ENCODE measurements around the gene ZSCAN4.
A peak's percentile ranks its signal among the peaks of the same experiment; 100 is the strongest.

The ZSCAN4 gene, protein sequence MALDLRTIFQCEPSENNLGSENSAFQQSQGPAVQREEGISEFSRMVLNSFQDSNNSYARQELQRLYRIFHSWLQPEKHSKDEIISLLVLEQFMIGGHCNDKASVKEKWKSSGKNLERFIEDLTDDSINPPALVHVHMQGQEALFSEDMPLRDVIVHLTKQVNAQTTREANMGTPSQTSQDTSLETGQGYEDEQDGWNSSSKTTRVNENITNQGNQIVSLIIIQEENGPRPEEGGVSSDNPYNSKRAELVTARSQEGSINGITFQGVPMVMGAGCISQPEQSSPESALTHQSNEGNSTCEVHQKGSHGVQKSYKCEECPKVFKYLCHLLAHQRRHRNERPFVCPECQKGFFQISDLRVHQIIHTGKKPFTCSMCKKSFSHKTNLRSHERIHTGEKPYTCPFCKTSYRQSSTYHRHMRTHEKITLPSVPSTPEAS

DNA sequence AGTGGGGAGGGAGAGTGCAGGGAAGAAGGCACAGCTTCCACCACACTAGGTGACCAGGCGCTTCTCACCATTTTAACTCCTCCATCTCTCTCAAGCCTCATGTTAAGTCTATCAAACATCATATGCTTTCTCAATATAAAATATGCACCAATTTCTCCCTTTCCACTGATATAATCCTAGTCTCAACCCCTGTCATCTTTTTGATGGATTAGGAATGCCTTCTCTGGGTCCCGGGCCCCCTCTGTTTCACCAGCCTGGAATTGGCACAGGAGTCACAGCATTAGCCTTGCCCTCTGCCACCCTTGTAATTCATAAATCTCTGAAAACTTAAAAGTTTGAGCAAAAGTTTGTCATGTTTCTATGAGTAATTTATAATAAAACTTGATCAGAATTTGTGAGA is at the start of gene ZSCAN4:
ZSCAN4 (plus strand) TSS at position 301 of the 400 bp plus-strand sequence. CDS start 7,211 bp downstream, outside the sequence.
- no peak for DNase-seq

DNA sequence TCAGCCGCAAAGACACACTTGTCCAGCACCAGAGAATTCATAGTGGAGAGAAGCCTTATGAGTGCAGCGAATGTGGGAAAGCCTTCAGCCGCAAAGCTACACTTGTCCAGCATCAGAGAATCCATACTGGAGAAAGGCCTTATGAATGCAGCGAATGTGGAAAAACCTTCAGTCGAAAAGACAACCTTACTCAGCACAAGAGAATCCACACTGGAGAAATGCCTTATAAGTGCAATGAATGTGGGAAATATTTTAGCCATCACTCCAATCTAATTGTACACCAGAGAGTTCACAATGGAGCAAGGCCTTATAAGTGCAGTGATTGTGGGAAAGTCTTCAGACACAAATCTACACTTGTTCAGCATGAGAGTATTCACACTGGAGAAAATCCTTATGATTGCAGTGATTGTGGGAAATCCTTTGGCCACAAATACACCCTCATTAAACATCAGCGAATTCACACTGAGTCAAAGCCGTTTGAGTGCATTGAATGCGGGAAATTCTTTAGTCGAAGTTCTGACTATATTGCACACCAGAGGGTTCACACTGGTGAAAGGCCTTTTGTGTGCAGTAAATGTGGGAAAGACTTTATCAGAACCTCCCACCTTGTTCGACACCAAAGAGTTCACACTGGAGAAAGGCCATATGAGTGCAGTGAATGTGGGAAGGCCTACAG is 47.9 kb upstream of the ZSCAN4 start:
- no peak for DNase-seq

DNA sequence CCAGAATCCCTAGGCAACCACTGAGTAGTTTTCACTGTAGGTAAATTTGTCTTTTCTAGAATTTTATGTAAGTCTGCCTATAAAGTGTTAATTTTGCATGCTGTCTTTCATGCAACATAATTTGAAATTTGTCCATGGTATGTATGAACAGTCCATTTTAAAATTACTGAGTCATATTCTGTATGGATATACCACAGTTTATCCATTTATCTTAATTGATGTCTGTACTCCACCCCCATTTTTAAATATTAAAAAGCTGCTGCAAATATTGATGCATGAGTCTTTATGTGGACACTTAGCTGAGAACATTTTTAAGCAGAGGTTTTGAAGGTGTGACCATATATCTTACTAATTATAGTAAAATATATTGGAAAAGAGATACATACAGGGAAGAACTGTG is 45.6 kb upstream of the ZSCAN4 start:
- DNase-seq = no peak

DNA sequence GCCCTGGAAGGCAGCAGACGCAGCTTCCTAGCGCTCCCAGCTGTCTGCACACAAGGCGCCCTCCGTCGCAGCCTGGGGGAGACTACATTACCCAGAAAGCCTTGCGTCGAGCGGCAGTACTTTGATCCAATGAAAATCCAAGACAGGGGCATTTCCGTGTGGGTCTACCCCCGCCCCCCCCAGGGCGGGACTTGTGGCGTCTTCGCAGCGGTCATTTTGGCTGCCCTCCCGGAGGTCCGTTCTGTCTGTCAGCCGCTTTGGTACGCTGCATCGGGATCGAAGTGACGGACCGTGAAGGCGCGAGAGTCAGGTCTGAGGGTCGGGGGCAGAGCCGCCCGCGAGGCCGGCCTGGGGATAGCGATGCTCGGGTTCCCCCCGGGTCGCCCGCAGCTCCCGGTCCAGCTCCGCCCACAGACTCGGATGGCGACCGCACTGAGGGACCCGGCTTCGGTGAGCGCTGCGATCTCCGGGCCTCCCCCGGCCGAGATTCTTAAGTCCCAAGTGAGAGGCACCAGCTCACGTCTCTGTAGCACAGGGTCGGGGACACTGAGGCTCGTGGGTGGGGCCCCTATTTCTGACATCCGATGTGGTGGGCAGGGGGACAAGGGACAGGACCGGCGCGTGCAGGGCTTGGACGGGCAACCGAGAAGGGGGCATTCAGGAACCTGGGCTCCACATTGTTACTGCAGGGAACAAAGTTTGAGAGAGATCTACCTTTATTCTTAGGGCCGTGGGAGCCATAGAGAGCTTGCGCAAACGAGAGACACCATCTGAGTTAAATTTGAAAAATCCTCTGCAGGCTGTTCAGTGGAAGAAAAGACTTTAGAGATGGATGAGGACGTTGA is 35.5 kb upstream of the ZSCAN4 start, which contains the start of gene ZNF211:
ZNF211 (plus strand) TSS at position 182 of the 845 bp plus-strand sequence; CDS start at position 361, 179 bp downstream.
- peak; percentile 94 for DNase-seq

DNA sequence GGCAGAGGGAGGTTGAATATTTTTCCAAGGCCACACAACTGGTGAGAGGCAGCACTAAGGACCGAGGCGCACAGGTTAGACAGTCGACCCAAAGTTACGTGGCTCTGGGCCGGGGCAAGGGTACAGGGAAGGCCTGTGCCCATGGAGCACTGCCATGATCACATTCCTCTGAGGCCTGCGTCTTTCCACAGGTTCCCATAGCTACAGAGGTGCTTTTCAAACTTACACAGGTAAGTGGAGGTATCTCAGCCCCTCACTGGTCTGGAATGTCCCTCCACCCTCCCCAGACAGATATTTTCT is 35.0 kb upstream of the ZSCAN4 start:
- no peak for DNase-seq

DNA sequence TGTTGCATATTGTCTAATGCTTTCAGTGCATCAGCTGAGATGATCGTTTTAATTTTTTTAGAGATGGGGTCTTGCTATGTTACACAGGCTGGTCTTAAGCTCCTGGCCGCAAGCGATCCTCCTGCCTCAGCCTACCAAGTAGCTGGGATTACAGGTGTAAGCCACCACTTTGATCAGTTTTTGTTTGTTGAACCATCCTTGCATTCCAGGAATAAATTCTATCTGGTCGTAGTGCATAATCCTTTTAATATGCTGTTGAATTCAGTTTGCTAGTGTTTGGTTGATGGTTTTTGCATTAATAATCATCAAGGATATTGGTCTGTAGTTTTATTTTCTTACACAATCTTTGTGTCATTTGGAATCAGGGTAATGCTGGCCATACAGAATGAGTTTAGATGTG is 31.4 kb upstream of the ZSCAN4 start:
- no peak for DNase-seq

DNA sequence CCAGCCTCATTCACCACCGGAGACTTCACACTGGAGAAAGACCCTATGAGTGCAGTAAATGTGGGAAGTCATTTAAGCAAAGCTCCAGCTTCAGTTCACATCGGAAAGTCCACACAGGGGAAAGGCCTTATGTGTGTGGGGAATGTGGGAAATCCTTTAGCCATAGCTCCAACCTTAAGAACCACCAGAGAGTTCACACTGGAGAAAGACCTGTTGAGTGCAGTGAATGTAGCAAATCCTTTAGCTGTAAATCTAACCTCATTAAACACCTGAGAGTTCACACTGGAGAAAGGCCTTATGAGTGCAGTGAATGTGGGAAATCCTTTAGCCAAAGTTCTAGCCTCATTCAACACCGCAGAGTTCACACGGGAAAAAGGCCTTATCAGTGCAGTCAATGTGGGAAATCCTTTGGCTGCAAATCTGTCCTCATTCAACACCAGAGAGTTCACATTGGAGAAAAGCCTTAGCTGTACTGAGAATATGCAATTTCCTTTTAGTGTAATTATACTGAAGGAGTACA is 27.0 kb upstream of the ZSCAN4 start:
- DNase-seq = no peak

DNA sequence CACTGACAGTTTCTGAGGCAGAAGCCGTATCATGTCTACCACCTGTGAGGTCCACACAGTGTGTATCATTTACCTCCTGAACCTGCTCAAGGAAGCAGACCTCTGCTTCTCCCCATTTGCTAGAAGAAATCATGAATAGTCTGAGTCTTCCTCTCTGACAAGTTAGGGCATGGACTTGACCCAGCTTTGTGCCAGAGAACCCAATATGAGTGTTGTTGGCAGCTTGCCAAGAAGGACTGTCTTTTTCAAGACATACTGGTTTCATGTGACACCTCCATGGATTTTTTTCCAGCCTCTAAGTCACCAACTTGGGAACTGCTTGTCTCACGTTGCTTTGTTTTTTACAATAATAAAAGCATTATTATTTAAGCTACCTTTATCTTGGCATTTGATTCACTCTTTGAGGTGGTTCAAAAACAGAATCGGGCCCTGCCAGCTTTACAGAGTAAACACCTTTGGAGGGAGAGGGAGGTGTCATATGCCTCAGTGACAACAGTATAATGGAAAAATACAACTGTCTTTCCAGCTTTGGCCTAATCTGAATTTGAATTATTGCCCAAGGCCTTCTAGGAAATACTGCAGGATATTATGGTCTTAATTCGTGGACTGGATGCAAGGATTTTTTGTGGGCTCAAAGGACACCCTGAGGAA is 26.2 kb upstream of the ZSCAN4 start:
- no peak for DNase-seq

DNA sequence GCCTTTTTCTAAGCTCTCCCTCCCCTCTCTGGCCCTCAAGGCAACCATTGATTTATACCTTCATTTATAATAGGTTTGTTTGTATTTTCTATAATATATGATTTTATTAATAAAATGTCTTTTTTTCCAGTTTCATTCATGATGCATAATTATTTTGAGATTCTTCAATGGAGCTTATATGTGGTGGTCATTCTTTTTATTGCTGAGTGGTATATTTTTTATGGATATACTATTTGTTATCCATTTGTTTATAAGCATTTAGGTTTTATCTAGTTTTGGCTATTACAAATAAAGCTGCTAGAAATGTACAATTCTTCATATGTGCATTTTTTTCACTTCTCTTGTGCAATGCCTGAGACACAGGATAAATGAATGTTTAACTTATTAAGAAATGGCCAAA is 25.0 kb upstream of the ZSCAN4 start:
- DNase-seq = no peak

DNA sequence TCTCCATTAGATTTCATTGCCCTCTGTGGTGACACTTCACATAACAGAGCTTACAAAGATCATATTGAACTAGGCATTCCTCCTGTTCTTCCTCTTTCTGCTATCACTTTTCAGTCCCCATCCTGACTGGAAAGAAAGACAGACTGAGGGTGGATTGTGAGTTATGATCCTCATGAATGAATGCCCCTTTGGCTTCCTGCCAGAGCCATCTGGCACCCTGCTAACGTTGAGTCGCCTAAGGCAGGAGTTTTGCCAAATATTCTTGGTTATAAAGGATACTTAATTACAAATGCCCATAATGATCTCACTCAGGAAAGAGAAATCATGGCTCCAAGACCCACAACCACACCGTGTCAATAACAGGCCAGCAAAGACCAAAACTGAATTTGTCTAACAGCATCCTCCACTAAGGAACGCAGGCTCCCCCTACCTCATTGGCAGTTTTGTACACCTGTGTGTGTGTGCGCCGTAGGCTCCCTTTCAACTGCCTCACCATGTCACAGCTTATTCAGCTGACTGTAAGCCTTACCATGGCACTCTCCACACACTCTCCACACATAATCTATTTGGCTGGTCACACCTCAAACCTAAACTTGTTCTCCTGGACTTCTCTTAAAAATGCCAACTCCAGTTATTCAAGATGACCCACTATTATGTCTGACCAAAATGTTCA is 20.3 kb upstream of the ZSCAN4 start:
- no peak for DNase-seq

DNA sequence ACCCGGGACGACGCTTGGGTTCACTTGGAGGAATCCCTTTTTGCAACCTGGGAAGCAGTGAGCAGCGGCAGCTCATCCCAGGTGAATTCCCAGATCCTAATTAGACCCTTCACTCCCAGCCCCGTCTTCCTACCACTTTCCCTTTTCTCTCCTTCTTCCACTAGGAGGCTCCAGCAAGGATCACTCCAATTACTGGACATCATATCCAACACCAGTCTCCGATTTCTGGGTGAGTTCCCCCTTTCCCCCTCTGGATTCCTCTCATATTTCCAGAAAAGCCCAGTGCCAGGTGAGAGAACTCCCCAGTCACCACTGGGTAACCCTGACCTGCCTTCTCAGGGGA is 17.1 kb upstream of the ZSCAN4 start:
- no peak for DNase-seq

DNA sequence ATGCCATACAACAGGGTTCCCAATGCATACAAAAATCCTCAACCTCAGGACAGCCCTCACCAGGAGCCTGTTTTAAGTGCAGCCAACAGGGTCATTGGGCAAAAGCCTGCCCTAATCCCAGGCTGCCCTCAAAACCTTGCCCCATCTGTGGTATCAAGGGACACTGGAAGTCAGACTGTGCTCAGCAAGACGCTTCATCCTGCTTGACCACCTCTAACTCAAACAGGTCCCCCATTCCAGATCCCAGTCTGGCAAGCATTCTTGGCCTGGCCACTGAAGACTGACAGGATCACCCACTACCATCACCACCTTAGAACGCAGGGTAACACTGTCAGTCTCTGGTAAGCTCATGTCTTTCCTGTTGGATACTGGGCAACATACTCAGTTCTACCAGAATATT is 15.0 kb upstream of the ZSCAN4 start:
- DNase-seq = no peak

DNA sequence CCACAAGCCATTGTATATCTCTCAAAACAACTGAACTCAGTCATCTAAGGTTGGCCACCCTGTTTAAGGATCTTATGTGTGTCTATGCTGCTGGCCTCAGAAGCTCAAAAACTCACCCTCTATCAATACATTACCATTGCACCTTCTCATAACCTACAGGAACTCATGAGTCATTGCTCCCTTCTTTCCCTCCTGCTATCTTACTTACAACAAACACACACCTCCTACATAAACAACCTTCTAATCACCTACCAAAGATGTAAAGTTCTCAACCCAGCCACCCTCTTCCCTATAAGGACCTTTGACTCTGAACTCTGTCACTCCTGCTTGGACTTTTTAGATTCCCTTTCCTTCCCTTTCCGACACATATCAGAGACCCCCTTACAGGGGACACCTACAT is 13.3 kb upstream of the ZSCAN4 start:
- no peak for DNase-seq

DNA sequence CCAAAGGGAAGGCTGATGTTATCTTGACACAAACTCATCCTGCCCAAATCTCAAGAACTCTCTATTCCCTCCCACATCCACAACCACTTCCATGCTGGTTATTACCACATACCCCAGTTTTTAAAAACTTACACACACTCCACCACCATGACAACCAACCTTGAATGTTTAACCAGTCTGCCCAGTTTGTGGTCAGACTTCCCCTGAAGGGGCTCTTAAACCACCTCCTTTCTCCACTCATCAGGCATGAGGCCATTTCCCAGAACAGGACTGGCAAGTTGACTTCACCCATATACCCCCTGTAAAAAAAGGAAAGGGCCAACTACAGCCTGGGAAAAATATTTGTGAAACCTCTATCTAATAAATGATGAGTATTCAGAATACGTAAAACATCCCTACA is 12.4 kb upstream of the ZSCAN4 start:
- no peak for DNase-seq

DNA sequence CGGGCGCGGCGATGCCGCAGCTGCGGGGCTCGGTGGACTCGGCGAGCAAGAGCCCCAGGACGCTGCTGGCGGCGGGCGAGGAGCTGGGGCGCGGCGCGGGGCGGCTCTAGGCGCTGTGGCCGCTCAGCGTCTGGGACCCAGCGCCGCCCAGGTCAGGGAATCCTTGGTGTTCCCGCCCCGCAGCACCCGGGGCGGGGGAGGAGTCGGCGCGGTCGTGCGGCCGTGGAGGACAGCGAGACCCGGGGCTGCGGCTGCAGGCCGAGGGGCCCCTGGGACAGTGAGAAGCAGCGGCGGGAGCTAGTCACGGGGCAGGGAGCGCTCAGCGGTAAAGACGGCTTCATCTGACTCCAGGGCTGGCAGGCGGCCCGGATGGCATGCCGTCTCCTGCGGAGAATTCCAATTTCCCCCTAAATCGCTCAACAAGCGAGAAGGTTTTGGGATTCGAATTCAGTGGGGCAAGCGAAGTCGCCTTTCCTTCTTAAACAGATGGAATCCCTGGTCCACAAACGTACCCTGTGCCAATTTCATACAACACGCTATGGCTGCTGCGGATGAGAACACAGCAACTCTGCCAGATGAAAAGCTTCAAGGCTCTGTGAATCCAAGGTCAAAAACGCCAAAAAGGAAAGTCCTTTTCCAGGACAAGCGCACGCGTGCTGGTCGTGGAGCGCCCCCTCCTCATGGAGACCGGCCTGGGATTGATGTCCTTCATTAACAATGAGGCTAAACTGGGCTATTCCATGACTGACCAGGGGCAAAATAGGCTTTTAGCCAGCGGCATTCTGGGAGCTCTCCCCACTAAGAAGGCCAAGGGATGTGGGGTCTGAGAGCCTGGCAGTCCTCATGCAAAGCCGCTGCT is 4.2 kb upstream of the ZSCAN4 start:
- peak; percentile 78 for DNase-seq

DNA sequence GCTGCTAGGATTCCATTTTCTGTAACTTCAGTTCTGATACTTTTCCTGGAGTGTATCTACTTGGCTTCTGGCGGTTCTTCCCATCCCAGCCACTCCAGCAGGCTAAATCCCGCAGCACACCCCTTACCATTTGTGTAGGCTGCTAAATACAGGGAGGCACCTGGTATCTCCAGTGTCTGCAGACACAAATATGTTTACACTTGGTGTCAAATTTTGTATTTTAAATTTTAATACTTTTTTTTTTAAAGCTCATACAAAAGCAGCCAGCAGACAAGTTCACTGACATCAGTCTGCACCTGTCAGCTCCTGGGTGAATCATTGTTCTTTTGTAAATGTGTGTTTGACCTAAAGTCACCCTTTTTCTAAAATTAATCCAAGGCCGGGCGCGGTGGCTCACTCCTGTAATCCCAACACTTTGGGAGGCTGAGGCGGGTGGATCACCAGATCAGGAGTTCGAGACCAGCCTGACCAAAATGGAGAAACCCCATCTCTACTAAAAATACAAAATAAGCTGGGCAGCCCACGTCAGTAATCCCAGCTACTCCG is 3.4 kb upstream of the ZSCAN4 start:
- DNase-seq = no peak

DNA sequence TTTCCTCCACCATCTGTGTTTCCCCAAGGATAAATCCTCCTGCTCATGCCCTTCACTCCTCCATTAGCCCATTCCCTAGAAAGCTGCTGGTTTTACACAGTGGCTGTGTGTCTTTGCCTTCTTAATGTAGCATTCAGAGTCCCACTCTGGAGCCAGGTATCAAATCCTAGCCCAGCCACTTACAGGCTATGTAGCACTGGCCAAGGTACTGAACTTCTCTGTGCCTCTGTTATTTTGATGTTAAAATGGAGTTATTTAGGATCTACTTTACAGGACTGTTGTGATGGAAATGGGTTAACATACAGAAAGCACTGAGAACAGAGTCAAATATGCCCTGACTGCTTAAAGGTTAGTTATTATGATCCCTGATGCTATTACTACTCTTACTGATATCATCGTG is 1.5 kb upstream of the ZSCAN4 start:
- DNase-seq = no peak

DNA sequence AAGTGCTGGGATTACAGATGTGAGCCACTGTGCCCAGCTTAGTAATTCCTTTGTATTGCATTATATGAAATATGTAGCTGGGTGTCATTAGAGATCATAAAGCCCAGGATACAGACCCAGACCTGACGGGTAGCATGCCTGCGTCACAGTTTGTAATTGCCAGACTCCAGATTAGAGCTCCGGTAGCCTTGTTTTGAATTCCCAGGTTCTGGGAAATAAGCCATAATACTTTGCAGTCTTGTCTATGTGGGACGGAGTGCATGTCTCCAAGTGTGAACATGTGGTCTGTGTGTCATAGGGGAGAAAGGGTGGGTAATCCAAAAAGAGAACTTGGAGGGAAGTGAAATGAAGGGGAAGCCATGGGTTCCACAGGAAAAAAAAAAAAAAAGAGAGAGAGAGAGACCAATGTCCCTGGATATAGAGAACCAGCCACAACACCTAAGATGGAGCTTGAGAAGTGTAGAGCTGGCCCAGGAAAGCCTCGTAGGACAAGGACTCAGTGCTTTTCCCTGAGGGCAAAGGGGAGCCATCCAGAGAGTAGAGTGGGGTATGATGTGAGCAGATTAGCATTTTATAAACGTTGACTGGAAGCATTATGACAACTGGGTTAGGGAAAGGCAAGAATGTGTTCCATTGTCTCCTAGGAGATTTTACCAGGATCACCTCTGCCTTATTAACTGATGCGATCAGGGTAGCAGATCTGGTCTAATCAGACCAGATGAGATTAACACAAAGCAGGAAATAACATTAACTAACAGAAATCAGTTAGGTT is 2.6 kb downstream of the ZSCAN4 start:
- DNase-seq = no peak

DNA sequence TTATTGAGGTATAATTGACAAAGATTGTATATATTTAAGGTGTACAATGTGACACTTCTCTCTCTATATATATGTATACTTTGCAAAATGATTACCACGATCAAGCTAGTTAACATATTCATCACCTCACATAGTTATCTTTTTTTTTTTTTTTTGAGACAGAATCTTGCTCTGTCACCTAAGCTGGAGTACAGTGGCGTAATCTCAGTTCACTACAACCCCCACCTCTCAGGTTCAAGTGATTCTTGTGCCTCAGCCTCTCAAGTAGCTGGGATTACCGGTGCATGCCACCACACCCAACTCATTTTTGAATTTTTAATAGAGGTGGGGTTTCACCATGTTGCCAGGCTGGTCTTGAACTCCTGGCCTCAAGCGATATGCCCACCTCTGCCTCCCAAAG is 3.7 kb downstream of the ZSCAN4 start:
- no peak for DNase-seq

DNA sequence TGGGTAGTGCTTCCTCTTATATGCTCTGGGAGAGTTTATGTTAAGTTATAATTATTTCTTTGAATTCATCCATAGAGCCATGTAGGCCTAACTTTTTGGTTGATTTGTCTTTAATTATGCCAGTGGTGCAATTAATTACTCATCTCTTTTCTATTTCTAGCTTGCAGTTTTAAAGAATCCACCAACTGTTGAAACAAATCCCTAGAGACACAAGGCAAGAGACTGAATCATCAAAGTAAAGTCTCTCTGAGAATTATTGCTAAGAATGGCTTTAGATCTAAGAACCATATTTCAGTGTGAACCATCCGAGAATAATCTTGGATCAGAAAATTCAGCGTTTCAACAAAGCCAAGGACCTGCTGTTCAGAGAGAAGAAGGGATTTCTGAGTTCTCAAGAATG is 7.1 kb downstream of the ZSCAN4 start:
- DNase-seq = no peak

Measured in right forelimb (tissue), 1 donor.